A549 treated with AZD9567 at 1 μM for 4 hours (cell line): ENCODE results near the gene TAF13. TPM values are rescaled to one million over a fixed set of nuclear protein-coding genes. Genes with fewer than 3 reads are reported as not detected.

Experiments
- total RNA-seq: library from RNA; stranded (reverse); fragments of 200-300 nt; extraction: Qiagen RNA extraction; gene quantifications from 5 replicates; pipeline ENCODE4 v1.2.3, GENCODE V29; 2022; ENCODE audit not compliant: insufficient read depth

Gene TAF13, protein sequence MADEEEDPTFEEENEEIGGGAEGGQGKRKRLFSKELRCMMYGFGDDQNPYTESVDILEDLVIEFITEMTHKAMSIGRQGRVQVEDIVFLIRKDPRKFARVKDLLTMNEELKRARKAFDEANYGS
- total RNA-seq = 24.9 to 31.0 TPM (median 26.8 TPM) in 5 replicates

DNA sequence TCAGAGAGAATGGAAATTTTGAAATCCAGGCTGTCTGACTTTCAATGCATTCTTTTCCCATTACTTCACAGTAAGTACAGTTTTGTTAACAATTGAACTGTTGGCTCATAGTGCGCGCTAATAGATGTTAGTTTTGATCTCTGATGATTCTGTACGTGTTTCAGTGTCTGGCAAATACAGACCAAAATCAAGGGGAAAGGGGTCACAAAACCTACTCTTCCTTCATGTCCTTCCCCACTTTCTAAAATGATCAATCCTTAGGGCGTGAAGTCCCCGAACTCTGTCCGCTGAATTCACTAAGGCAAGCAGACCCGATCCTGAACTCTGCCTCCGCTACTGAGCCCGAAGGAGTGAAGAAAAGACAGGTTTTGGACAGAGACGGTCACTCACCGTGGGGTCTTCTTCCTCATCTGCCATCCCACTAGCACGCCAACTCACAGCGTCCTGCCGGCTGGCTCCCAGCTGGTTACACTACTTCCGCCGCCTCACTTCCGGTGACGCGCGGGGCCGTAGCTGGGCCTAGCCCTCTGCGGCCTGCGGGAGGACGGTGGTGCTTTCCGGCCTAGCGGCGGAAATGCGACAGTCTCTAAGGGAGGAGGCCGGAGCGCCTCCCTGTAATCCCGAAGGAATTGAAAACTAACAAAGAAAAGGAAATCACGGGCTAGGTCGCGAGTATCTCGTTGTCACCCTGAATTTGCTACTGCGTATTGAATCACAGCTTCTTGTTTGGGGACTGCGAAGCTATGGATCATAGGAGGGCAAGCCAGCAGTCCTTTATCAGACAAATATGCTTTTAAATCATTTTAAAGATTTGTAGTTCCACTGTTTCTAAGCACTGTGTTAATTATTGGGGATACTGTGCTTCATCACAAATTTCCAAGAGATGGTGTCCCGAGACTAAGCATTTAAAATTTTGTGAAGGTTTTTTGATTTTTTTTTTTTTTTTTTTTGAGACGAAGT is at the start of gene TAF13:
Gene TAF13 (minus strand): TSS at position 473 of the 960 bp plus-strand sequence. CDS start 56 bp downstream, at position 417.

GRCh38 chr1:109113590-109114341 is 38.0 kb upstream of the TAF13 start, which contains the start of gene ELAPOR1:
Gene ELAPOR1 (plus strand): TSS chr1:109114115. CDS start chr1:109114184, 69 bp downstream.

DNA sequence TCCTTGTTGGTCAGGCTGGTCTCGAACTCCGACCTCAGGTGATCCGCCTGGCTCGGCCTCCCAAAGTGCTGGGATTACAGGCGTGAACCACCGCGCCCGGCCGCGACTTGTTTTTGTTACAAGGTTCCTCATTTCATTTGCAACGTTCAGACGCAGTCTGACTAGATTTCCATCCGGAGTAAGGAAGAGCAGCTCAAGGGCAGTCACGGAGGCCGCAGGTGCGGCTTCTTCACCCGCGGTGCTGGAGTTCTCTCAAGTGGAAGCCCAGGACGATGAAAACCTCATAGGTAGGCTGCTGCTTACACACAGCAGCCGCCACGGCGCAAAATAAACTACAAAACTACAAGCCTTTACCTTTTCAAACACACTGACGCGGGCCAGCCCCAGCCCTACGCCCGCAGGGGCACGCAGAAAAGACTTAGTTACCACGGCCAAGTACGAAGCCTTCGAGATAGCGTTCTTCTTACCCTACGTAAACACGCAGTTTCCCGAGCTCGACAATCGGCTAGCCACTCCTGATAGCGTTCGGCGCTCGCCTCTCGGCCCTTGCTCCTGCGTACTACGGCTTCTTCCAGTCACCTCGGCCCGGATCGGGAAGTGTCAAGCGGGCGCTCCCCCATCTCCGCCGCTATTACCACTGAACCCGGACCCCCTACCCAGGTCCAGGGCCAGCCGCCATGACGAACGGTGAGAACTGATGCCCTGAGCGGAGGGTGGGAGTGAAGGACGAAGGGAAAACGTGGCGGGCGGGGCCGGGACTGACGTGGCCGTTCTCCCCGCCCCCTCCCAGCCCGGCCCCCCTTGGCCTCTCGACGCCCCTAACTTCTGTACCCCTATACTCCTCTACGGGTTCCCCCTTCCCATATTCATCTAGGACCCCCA is 14.6 kb upstream of the TAF13 start, which contains the start of gene TMEM167B:
Gene TMEM167B (plus strand): TSS at position 569 of the 882 bp plus-strand sequence. CDS start 109 bp downstream, at position 678.

DNA sequence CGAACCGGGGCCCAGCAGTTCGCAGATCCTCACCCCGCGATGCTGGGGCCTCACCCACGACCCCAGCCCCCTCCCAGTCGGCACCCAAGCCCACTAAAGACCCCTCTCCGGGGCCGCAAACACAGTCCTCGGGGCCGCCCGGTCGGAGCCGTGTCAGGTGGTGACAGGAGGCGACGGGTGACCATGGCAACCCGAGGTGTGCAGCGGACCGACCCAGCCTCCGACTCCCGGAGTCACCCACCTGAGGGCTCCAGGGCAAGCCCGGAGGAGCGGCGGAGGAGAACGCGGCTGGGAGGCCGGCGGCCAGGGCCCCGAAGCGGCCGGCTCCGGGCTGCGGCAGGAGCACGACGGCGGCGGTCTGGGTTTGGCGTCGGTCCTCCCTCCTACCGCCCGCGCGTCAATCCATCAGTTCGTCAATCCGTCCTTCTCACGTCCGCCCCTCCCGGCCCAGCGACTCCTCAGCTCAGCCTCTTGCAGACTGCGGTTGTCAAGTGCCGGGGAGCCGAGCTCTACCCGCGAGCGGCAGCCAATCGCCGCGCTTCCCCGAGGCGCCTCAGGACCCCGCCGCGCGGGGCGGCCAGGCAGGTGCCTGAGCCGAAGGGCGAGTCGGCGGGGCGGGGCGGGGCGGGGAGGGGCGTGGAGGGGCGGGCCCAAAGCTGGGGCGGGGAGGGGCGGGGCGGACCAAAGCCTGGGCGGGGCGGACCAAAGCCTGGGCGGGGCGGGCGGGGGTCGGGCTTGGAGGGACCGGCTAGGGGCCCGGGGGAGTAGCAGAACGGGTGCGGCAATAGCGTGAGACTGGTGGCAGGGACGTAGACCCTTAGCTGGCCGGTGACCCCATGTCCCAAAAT is 34.0 kb downstream of the TAF13 start, which contains the start of gene WDR47:
Gene WDR47 (minus strand): TSS at position 482 of the 848 bp plus-strand sequence. CDS start 18,590 bp downstream, outside the sequence.

Other genes with a start within 250 kb of the TAF13 start
- 0.55 to 1.1 TPM (median 0.80 TPM) in 4 of 5 replicates, not detected in the other for gene AKNAD1, start 218.9 kb downstream of the TAF13 start, total RNA-seq
- 16.9 to 23.2 TPM (median 20.6 TPM) in 5 replicates for gene GPSM2, start 199.0 kb downstream of the TAF13 start, total RNA-seq
- gene CLCC1, start 112.5 kb downstream of the TAF13 start, total RNA-seq = 11.3 to 17.7 TPM (median 16.8 TPM) in 5 replicates
- 8.3 to 12.4 TPM (median 9.7 TPM) in 5 replicates for gene WDR47, start 33.9 kb downstream of the TAF13 start, total RNA-seq
- gene TMEM167B, start 14.8 kb upstream of the TAF13 start, total RNA-seq = 7.7 to 8.9 TPM (median 8.5 TPM) in 5 replicates
- 0.34 to 0.63 TPM (median 0.50 TPM) in 4 of 5 replicates, not detected in the other for gene ELAPOR1, start 38.1 kb upstream of the TAF13 start, total RNA-seq
- 90.6 to 94.3 TPM (median 92.6 TPM) in 5 replicates for gene SARS1, start 137.9 kb upstream of the TAF13 start, total RNA-seq
- gene CELSR2, start 173.5 kb upstream of the TAF13 start, total RNA-seq = 4.2 to 5.2 TPM (median 4.6 TPM) in 5 replicates
- 14.7 to 23.9 TPM (median 22.7 TPM) in 5 replicates for gene PSRC1, start 207.1 kb upstream of the TAF13 start, total RNA-seq
- gene MYBPHL, start 231.0 kb upstream of the TAF13 start, total RNA-seq = not detected in 5 replicates